ENCODE results near the gene MS4A2. TPM values are rescaled to one million over a fixed set of nuclear protein-coding genes. Genes with fewer than 3 reads are reported as not detected.

MS4A2 gene
- total RNA-seq, 1 experiment from 2014 or later, result not detected

- H3K27me3 ChIP-seq (ENCODE audit: insufficient read depth, low read length), result no peaks in the 10 kb centered on the region
- H3K27me3 Mint-ChIP-seq (ENCODE audit: low read depth), result peaks cover 2% of the 10 kb centered on the region; the same call in 1 of the 2 replicates
- no peak overlapping the region for H3K4ac ChIP-seq (ENCODE audit: low read depth, low read length)
- no peak overlapping the region for H2AFZ ChIP-seq (ENCODE audit: low read length)
- H3K4me3 Mint-ChIP-seq, result no peak overlapping the region
- H3K4me2 ChIP-seq (ENCODE audit: insufficient read depth, insufficient read length, low read length), result no peak overlapping the region
- DNase-seq, result peak; percentile 43
- peak; percentile 78 for TF ChIP-seq CTCF (conservative IDR thresholded peaks at IDR 0.05)
- peaks cover 10% of the 10 kb centered on the region for H3K9me3 ChIP-seq (ENCODE audit: control insufficient read depth, low read depth, low read length)
- H4K5ac ChIP-seq (ENCODE audit: insufficient read length, low read depth, low read length), result no peak overlapping the region
- no peaks in the 10 kb centered on the region for H3K79me1 ChIP-seq (ENCODE audit: insufficient read depth, low read depth, low read length, poor library complexity, severe bottlenecking)
- H3K9me3 Mint-ChIP-seq, result peaks cover 21 to 22% of the 10 kb centered on the region in 2 experiments
- H3K36me3 Mint-ChIP-seq (ENCODE audit: insufficient read depth in 1 of 3, low read depth in 3 of 3), result peaks cover 6 to 19% (median 16%) of the 10 kb centered on the region in 3 experiments
- no peak overlapping the region for H2BK5ac ChIP-seq (ENCODE audit: insufficient read length, low read length)
- H3K18ac ChIP-seq (ENCODE audit: insufficient read length, low read depth, low read length), result no peak overlapping the region
- H3K27ac Mint-ChIP-seq, result no peak overlapping the region
- H3K56ac ChIP-seq (ENCODE audit: insufficient read length, low read depth, low read length), result no peak overlapping the region
- no peak overlapping the region for H3K27ac ChIP-seq (ENCODE audit: insufficient read length, low read depth, low read length)
- H4K8ac ChIP-seq (replicated peaks; ENCODE audit: insufficient read length, low read depth, low read length), result no peak overlapping the region
- H4K91ac ChIP-seq (ENCODE audit: insufficient read length, low read depth, low read length), result no peak overlapping the region
- no peaks in the 10 kb centered on the region for H3K79me2 ChIP-seq (ENCODE audit: insufficient read depth, low read length)
- H4K20me1 ChIP-seq (ENCODE audit: control insufficient read depth, insufficient read depth, insufficient read length), result no peaks in the 10 kb centered on the region
- H3K14ac ChIP-seq (ENCODE audit: insufficient read depth, low read length), result no peak overlapping the region
- no peaks in the 10 kb centered on the region for H3K4me1 ChIP-seq (ENCODE audit: insufficient read depth, low read length)
- peaks cover 11 to 12% of the 10 kb centered on the region in 2 experiments; a peak in 3 of 4 replicates for H3K4me1 Mint-ChIP-seq
- no peak overlapping the region for H3T11ph ChIP-seq (ENCODE audit: low read length)
- no peak overlapping the region for H2BK20ac ChIP-seq (ENCODE audit: low read depth, low read length, poor library complexity, severe bottlenecking)
- no peak overlapping the region for H3K23ac ChIP-seq (ENCODE audit: insufficient read length, low read depth, low read length)
- no peak overlapping the region for H2BK120ac ChIP-seq (ENCODE audit: low read depth, low read length, poor library complexity, severe bottlenecking)
- H3K23me2 ChIP-seq (ENCODE audit: insufficient read length, low read depth, low read length, poor library complexity, severe bottlenecking), result no peaks in the 10 kb centered on the region
- H2BK15ac ChIP-seq (ENCODE audit: low read depth, low read length), result no peak overlapping the region
- H2AK5ac ChIP-seq (ENCODE audit: insufficient read length, low read length), result no peak overlapping the region
- no peak overlapping the region for H2BK12ac ChIP-seq (ENCODE audit: insufficient read length, low read depth, low read length)
- no peak overlapping the region for H3K9ac ChIP-seq (ENCODE audit: extremely low read depth, insufficient read length, low read length)
Observed at GRCh38 chr11:60130496-60130895, 42.0 kb downstream of the MS4A2 start.
